Measurements from ENCODE around the gene SPPL3. TPM values are rescaled to one million over a fixed set of nuclear protein-coding genes. Genes with fewer than 3 reads are reported as not detected.

Gene SPPL3
- total and polyA plus RNA-seq, 2 experiments from 2014 or later: 10.9 to 27.8 TPM

- TF ChIP-seq, protein P1, sequence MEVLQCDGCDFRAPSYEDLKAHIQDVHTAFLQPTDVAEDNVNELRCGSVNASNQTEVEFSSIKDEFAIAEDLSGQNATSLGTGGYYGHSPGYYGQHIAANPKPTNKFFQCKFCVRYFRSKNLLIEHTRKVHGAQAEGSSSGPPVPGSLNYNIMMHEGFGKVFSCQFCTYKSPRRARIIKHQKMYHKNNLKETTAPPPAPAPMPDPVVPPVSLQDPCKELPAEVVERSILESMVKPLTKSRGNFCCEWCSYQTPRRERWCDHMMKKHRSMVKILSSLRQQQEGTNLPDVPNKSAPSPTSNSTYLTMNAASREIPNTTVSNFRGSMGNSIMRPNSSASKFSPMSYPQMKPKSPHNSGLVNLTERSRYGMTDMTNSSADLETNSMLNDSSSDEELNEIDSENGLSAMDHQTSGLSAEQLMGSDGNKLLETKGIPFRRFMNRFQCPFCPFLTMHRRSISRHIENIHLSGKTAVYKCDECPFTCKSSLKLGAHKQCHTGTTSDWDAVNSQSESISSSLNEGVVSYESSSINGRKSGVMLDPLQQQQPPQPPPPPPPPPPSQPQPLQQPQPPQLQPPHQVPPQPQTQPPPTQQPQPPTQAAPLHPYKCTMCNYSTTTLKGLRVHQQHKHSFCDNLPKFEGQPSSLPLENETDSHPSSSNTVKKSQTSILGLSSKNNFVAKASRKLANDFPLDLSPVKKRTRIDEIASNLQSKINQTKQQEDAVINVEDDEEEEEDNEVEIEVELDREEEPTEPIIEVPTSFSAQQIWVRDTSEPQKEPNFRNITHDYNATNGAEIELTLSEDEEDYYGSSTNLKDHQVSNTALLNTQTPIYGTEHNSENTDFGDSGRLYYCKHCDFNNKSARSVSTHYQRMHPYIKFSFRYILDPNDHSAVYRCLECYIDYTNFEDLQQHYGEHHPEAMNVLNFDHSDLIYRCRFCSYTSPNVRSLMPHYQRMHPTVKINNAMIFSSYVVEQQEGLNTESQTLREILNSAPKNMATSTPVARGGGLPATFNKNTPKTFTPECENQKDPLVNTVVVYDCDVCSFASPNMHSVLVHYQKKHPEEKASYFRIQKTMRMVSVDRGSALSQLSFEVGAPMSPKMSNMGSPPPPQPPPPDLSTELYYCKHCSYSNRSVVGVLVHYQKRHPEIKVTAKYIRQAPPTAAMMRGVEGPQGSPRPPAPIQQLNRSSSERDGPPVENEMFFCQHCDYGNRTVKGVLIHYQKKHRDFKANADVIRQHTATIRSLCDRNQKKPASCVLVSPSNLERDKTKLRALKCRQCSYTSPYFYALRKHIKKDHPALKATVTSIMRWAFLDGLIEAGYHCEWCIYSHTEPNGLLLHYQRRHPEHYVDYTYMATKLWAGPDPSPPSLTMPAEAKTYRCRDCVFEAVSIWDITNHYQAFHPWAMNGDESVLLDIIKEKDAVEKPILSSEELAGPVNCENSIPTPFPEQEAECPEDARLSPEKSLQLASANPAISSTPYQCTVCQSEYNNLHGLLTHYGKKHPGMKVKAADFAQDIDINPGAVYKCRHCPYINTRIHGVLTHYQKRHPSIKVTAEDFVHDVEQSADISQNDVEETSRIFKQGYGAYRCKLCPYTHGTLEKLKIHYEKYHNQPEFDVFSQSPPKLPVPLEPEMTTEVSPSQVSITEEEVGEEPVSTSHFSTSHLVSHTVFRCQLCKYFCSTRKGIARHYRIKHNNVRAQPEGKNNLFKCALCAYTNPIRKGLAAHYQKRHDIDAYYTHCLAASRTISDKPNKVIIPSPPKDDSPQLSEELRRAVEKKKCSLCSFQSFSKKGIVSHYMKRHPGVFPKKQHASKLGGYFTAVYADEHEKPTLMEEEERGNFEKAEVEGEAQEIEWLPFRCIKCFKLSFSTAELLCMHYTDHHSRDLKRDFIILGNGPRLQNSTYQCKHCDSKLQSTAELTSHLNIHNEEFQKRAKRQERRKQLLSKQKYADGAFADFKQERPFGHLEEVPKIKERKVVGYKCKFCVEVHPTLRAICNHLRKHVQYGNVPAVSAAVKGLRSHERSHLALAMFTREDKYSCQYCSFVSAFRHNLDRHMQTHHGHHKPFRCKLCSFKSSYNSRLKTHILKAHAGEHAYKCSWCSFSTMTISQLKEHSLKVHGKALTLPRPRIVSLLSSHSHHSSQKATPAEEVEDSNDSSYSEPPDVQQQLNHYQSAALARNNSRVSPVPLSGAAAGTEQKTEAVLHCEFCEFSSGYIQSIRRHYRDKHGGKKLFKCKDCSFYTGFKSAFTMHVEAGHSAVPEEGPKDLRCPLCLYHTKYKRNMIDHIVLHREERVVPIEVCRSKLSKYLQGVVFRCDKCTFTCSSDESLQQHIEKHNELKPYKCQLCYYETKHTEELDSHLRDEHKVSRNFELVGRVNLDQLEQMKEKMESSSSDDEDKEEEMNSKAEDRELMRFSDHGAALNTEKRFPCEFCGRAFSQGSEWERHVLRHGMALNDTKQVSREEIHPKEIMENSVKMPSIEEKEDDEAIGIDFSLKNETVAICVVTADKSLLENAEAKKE (CRISPR knock-in tag; IDR thresholded peaks at IDR 0.05): no peak
- TF ChIP-seq EZH2 (IDR thresholded peaks at IDR 0.05; ENCODE audit: low read depth, unreplicated experiment) (no peak), ZNF114 (CRISPR knock-in tag; IDR thresholded peaks at IDR 0.05) (no peak), NANOG (IDR thresholded peaks at IDR 0.05; ENCODE audit: borderline replicate concordance) (no peak), ETS1 (IDR thresholded peaks at IDR 0.05) (no peak), STAT1 (IDR thresholded peaks at IDR 0.05; ENCODE audit: unreplicated experiment) (no peak), POLR2AphosphoS5 (IDR thresholded peaks at IDR 0.05; ENCODE audit: low read depth) (no peak)
Measured at GRCh38 chr12:120810021-120810420, 94.1 kb downstream of the SPPL3 start (continued).

- DNase-seq (ENCODE audit: low spot score): no peak
- H3K79me2 ChIP-seq (replicated peaks; ENCODE audit: insufficient read depth): peaks cover 16% of the 10 kb centered on the region
- no peaks in the 10 kb centered on the region for H3K27me3 ChIP-seq (ENCODE audit: insufficient read depth)
- H3K4me1 ChIP-seq (ENCODE audit: insufficient read depth): peaks cover 14% of the 10 kb centered on the region
- no peaks in the 10 kb centered on the region for H4K20me1 ChIP-seq (replicated peaks; ENCODE audit: insufficient read depth)
- no peak overlapping the region for H3K4me2 ChIP-seq
- TF ChIP-seq NANOG (IDR thresholded peaks at IDR 0.05; ENCODE audit: borderline replicate concordance) (no peak), POLR2AphosphoS5 (IDR thresholded peaks at IDR 0.05; ENCODE audit: low read depth) (no peak), STAT1 (IDR thresholded peaks at IDR 0.05; ENCODE audit: unreplicated experiment) (no peak)
- H3K27ac Mint-ChIP-seq: no peak overlapping the region
- no peak overlapping the region for H3K4me3 ChIP-seq
- H3K4me1 Mint-ChIP-seq: peaks cover 21% of the 10 kb centered on the region; the same call in 2 of the 3 replicates
- H3K27me3 Mint-ChIP-seq (ENCODE audit: insufficient read depth, low read depth, poor library complexity): peaks cover 4% of the 10 kb centered on the region
- no peaks in the 10 kb centered on the region for H3K36me3 ChIP-seq (ENCODE audit: insufficient read depth)
- peaks cover 2% of the 10 kb centered on the region; the same call in 2 of the 3 replicates for H3K36me3 Mint-ChIP-seq (ENCODE audit: low read depth)
- no peak for ATAC-seq
- H3K27ac ChIP-seq (ENCODE audit: low read depth): no peak overlapping the region
- no peak overlapping the region for H3K4me3 Mint-ChIP-seq
- H3F3A ChIP-seq (replicated peaks; ENCODE audit: low read depth): no peaks in the 10 kb centered on the region
- no peaks in the 10 kb centered on the region for H3K9me3 Mint-ChIP-seq
- no peaks in the 10 kb centered on the region for H3K9me2 ChIP-seq (ENCODE audit: insufficient read depth)
- H2AFZ ChIP-seq: no peak overlapping the region
Measured at GRCh38 chr12:120804428-120804827, 99.7 kb downstream of the SPPL3 start.

Measured in GM23338 (cell line).